Nephron (organoid): ENCODE data around the gene CDH24.
A peak's percentile ranks its signal among the peaks of the same experiment; 100 is the strongest.

ENCODE experiments used
- H3K27ac Mint-ChIP-seq, 3 experiments: 2 replicates each; pipeline ENCODE4 v1.8.0; 2020; ENCODE audit warnings: mixed read lengths in 3 of 3, mild to moderate bottlenecking in 2 of 3, moderate library complexity in 1 of 3
- H3K27me3 Mint-ChIP-seq: 2 replicates; pipeline ENCODE4 v1.8.0; 2021; ENCODE audit warnings: low read depth, mild to moderate bottlenecking, moderate library complexity, mixed read lengths
- H3K36me3 Mint-ChIP-seq: 2 replicates; pipeline ENCODE4 v1.8.0; 2020; ENCODE audit warnings: low read depth, mixed read lengths
- H3K4me1 Mint-ChIP-seq: 2 replicates; pipeline ENCODE4 v1.8.0; 2020; ENCODE audit warnings: mixed read lengths
- H3K4me3 Mint-ChIP-seq, 3 experiments: 2 replicates each; pipeline ENCODE4 v1.8.0; 2020; ENCODE audit warnings: mild to moderate bottlenecking in 3 of 3, mixed read lengths in 3 of 3, moderate library complexity in 2 of 3
- H3K9me3 Mint-ChIP-seq: 2 replicates; pipeline ENCODE4 v1.8.0; 2020; ENCODE audit warnings: mixed read lengths
- TF ChIP-seq, protein P1 (sequence below), 3 experiments: fragments of 200-600 bp; sonication (generic); IDR thresholded peaks; one replicate each; pipeline ENCODE4 v1.5.0; 2021; ENCODE audit warnings: antibody characterized with exemption in 3 of 3; ENCODE audit not compliant: unreplicated experiment in 3 of 3

Gene CDH24

DNA sequence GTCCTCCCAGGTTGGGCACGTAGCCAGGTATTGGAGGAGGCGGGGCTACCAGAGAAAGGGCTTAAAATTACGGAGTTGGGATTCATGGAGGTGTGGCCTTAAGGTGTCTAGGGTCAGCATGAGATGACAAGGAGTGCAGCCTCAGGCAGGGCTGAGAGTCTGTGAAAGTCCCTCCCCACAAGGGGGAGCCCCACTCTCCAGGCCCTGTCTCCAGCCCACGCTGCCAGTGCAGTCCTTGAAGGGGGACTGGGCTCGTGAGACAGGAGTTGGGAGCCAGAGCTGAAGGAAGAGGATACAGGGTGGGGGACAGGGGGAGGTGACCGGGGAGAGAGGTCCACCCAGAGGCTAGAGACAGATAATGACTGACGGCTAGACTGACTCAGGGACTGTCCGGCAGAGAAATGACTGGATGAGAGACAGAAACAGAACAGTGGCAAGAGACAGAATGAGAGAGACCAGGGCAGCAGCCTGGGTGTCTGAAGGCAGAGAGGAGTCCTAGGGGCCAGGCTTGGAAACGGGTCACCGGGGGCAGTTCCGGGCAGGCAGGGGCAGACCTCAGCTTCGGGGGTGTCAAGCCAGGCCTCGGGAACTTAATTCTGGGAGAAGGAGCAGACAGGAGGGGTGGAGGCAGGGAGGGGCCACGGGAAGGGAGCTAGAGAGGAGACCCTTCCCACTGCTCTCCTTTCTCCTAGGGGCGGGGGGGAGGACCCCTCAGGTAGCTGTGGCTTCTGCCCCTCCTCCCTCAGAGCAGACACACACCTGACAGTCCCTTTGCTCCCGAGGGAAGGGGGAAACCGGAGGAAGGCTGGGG is 970 bp downstream of the CDH24 start:
- H3K27ac Mint-ChIP-seq = peak overlapping the region; percentile 39 to 85 (median 75)
- H3K9me3 Mint-ChIP-seq = no peaks in the 10 kb centered on the region
- H3K27me3 Mint-ChIP-seq = no peaks in the 10 kb centered on the region
- H3K4me1 Mint-ChIP-seq = peaks cover 22% of the 10 kb centered on the region
- H3K36me3 Mint-ChIP-seq = peaks cover 32% of the 10 kb centered on the region
- TF ChIP-seq, protein P1, sequence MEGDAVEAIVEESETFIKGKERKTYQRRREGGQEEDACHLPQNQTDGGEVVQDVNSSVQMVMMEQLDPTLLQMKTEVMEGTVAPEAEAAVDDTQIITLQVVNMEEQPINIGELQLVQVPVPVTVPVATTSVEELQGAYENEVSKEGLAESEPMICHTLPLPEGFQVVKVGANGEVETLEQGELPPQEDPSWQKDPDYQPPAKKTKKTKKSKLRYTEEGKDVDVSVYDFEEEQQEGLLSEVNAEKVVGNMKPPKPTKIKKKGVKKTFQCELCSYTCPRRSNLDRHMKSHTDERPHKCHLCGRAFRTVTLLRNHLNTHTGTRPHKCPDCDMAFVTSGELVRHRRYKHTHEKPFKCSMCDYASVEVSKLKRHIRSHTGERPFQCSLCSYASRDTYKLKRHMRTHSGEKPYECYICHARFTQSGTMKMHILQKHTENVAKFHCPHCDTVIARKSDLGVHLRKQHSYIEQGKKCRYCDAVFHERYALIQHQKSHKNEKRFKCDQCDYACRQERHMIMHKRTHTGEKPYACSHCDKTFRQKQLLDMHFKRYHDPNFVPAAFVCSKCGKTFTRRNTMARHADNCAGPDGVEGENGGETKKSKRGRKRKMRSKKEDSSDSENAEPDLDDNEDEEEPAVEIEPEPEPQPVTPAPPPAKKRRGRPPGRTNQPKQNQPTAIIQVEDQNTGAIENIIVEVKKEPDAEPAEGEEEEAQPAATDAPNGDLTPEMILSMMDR (IDR thresholded peaks at IDR 0.05; ENCODE audit: unreplicated experiment in 3 of 3) = peak; percentile 39 to 66 (median 46)
- peak overlapping the region; percentile 90 to 92 (median 92) for H3K4me3 Mint-ChIP-seq

DNA sequence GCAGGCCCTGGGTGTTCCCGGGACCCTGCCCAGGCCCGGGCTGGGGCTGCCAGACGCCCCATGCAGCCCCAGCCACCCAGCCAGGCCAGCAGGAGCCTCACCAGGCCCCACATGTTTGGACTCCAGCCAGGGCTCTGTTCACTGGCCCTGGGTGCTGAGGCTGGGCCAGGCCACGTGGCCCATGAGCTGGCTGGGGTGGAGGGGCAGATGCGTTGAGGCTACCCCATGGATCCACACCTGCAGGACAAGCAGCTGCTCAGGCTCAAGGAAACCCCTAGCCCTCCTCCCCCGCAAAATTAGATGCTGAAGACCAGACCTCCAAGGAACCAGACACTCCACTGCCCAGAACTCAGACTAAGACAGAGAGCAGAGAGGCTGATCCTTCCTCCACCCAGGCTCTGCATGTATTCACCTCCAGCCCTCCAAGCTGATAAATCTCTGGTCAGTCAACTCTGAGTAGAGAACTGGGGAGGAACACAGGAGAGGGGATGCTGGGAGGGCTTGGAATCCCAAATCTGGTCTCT is 1.6 kb downstream of the CDH24 start:
- Mint-ChIP-seq H3K27ac (peak overlapping the region; percentile 39 to 81 (median 75)), H3K36me3 (peaks cover 25% of the 10 kb centered on the region), H3K4me1 (peaks cover 22% of the 10 kb centered on the region), H3K4me3 (peak overlapping the region; percentile 90 to 92 (median 92)), H3K27me3 (no peaks in the 10 kb centered on the region), H3K9me3 (no peaks in the 10 kb centered on the region)
- TF ChIP-seq, protein P1 (IDR thresholded peaks at IDR 0.05; ENCODE audit: unreplicated experiment in 3 of 3) = no peak

DNA sequence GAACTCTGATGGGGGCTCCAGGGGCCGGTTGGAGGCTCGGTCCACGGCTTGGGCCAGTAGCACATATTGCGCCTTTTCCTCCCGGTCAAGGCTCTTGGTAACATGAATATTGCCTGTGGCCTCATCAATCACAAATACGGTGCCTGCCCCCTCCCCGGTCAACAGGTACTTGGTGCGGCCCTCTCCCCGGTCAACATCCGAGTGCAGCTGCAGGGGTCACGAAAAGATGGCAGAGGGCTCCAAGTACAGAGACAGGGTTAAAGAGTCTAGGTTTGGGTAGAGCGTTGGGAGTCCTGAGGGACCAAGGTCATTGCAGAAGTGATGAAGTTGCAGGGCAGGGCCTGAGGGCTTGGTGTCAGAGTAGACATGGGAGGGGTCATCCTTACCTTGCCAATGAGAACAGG is 2.2 kb downstream of the CDH24 start:
- Mint-ChIP-seq H3K9me3 (no peaks in the 10 kb centered on the region), H3K27ac (no peak overlapping the region), H3K4me1 (peaks cover 22% of the 10 kb centered on the region), H3K27me3 (no peaks in the 10 kb centered on the region), H3K36me3 (peaks cover 23% of the 10 kb centered on the region), H3K4me3 (peak overlapping the region in 2 of 3 experiments; percentile 47 to 55)
- TF ChIP-seq, protein P1 (IDR thresholded peaks at IDR 0.05; ENCODE audit: unreplicated experiment in 3 of 3) = no peak

DNA sequence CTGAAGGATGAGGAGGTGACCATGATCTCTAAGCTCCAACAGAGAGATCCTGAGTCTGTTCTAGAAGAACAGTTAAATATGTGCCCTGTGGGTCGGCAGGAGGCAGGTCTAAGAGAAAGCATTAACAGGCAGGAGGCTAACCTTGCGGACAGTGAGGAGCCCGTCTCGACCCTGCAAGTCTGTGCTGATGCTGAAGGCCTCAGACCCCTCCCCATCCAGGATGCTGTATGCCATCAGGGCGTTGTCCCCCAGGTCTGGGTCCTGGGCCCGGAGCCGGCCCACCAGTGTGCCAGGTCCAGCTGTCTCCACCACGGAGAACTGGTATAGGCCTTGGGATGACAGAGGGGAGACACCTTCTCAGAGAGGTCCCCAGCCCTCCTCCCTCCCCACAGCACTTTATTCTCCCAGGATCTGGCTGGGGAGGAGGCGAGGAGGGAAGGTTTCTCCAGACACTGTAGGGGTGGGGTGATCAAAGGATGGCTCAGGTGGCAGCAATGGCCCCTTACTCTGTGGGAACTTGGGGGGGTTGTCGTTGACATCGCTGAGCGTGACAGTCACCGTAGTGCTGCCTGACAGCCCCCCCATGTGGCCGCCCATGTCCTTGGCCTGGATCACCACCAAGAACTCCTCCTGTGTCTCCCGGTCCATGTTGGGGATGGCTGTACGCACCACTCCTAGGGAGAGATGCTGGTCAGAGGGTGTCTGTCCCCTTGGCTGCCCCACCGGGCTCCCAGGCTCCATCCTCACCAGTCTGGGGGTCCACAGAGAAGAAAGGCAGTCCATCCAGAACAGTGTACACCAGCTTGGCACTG is 3.1 kb downstream of the CDH24 start:
- Mint-ChIP-seq H3K36me3 (peaks cover 19% of the 10 kb centered on the region), H3K4me1 (peaks cover 19% of the 10 kb centered on the region), H3K4me3 (peak overlapping the region; percentile 47 to 57 (median 55)), H3K27ac (no peak overlapping the region), H3K9me3 (no peaks in the 10 kb centered on the region), H3K27me3 (no peaks in the 10 kb centered on the region)
- TF ChIP-seq, protein P1 (IDR thresholded peaks at IDR 0.05; ENCODE audit: unreplicated experiment in 3 of 3) = peak in 1 of 3 experiments; percentile 38

DNA sequence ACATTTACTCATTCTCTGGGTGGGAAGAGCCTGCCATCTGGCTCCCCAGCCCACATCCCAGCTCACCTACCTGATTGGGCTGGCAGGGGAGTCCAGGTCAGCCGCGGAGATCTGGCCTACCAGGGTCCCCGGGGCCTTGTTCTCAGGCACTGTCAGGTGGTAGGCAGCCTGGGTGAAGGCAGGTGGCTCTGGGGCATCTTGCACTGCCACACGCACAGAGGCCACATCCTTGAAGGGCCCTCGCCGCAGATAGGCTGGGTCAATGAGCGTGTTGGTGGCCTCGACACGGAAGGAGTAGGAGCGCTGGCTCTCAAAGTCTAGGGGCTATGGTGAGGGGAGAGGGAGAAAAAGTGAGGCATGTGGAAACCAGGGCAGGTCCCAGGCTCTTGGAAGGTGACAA is 3.9 kb downstream of the CDH24 start:
- TF ChIP-seq, protein P1 (IDR thresholded peaks at IDR 0.05; ENCODE audit: unreplicated experiment in 3 of 3) = no peak
- Mint-ChIP-seq H3K27ac (no peak overlapping the region), H3K36me3 (peaks cover 20% of the 10 kb centered on the region), H3K4me3 (peak overlapping the region in 1 of 3 experiments; percentile 53), H3K4me1 (peaks cover 18% of the 10 kb centered on the region), H3K9me3 (no peaks in the 10 kb centered on the region), H3K27me3 (no peaks in the 10 kb centered on the region)
